PC-3 (cell line): ENCODE results near the gene MDC1.

ENCODE experiments used
- CTCF ChIP-seq: fragments of 300-600 bp; sonication (generic); conservative IDR thresholded peaks from 2 replicates; pipeline ENCODE4 v1.5.1; 2017; ENCODE audit warnings: antibody characterized with exemption, low read depth, mild to moderate bottlenecking, low read length
- EZH2 ChIP-seq: fragments of 300-600 bp; sonication (generic); IDR thresholded peaks from one replicate; pipeline ENCODE4 v1.6.1; 2017; ENCODE audit warnings: antibody characterized with exemption, mild to moderate bottlenecking, low read length; ENCODE audit not compliant: unreplicated experiment
- EZH2phosphoT487 ChIP-seq: fragments of 300-600 bp; sonication (generic); IDR thresholded peaks from 2 replicates; pipeline ENCODE4 v1.6.1; 2018; ENCODE audit warnings: mild to moderate bottlenecking, antibody characterized with exemption, low read length, borderline replicate concordance

GRCh38 chr6:30654798-30655742 is 62.0 kb downstream of the MDC1 start:
- TF ChIP-seq CTCF (no peak), EZH2phosphoT487 (no peak), EZH2 (no peak)
